Thymus (tissue), 11 donors: ENCODE measurements around the gene MTG2. TPM values are rescaled to one million over a fixed set of nuclear protein-coding genes. Genes with fewer than 3 reads are reported as not detected.

Experiments used
- DNase-seq, 9 donors: peaks; one replicate each; pipeline ENCODE4 v3.0.0-alpha.2; 2013; ENCODE audit warnings: low spot score in 9 of 9, low read depth in 6 of 9, missing footprints in 1 of 9
- H3K27ac ChIP-seq, 2 donors: one replicate each; pipeline ENCODE4 v1.5.1; 2013; ENCODE audit warnings: control low read depth in 1 of 2, low read depth in 1 of 2, low read length in 1 of 2, mild to moderate bottlenecking in 1 of 2, moderate library complexity in 1 of 2
- H3K27me3 ChIP-seq, 2 donors: one replicate each; pipeline ENCODE4 v1.5.1; 2013; ENCODE audit warnings: low read length in 1 of 2; ENCODE audit not compliant: control insufficient read depth in 2 of 2, insufficient read depth in 1 of 2
- H3K36me3 ChIP-seq, 2 donors: one replicate each; pipeline ENCODE4 v1.5.1; 2013; ENCODE audit warnings: low read length in 1 of 2, mild to moderate bottlenecking in 1 of 2, moderate library complexity in 1 of 2; ENCODE audit not compliant: control insufficient read depth in 2 of 2, insufficient read depth in 2 of 2
- H3K4me1 ChIP-seq, 2 donors: one replicate each; pipeline ENCODE4 v1.5.1; 2013; ENCODE audit warnings: low read length in 2 of 2; ENCODE audit not compliant: control insufficient read depth in 2 of 2, insufficient read depth in 2 of 2
- H3K4me3 ChIP-seq, 2 donors: one replicate each; pipeline ENCODE4 v1.5.1; 2013; ENCODE audit warnings: low read length in 2 of 2, control low read depth in 1 of 2, mild to moderate bottlenecking in 1 of 2
- H3K9me3 ChIP-seq, 2 donors: one replicate each; pipeline ENCODE4 v1.5.1; 2013; ENCODE audit warnings: low read length in 1 of 2, mild to moderate bottlenecking in 1 of 2; ENCODE audit not compliant: control insufficient read depth in 2 of 2, insufficient read depth in 1 of 2
- WGBS: extraction: QIAGEN DNeasy Blood & Tissue Kit; methylation state at CpG from one replicate; pipeline ENCODE4 v1.1.7; 2013; 5-methylcytosine and 5-hydroxymethylcytosine counted together
- polyA plus RNA-seq: library from polyadenylated mRNA; stranded (reverse); fragments of 200-250 nt; gene quantifications from one replicate; pipeline ENCODE4 v1.2.3, GENCODE V29; 2013
- total RNA-seq: library from RNA; stranded (reverse); fragments of 120-200 nt; gene quantifications from one replicate; pipeline ENCODE4 v1.2.4, GENCODE V29; 2013
- donor health status: healthy.

MTG2 gene
- total and polyA plus RNA-seq, 2 donors, result 24.8 to 47.2 TPM

DNA sequence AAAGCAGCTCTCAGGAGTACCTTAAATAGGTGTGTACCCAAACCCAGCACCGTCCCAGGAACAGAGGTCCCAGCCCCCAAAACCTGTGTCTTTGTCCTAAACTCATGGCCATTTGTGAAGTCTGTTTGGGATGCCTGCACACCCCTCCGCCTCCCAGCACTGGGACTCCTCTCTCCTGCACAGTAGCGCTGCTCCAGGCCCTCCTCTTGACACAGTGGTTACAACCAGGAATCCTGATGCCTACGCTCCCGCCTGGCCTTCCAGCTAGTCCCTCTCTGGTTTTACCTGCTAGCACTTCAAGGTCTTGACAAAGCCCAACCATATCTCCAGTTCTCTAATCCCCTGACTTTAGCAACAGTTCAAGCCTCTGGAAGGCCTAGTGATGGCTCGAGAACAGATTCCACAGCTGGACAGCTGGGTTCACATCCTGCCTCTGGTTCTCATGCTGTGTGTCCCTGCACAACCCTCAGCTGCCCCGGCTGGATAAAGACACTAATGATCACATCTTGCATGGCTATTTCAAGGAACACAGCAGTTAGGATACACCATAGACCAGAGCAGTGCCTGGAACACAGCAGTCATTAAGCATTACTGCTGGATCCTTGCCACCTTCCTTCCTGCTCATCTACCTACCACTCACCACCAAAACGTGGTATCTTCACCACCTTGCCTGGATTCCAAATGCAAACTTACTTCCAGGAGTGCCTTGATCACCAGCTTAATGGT, 45.2 kb upstream of the MTG2 start:
- Histone ChIP-seq H3K4me1 (peaks cover 11 to 14% of the 10 kb centered on the region in 2 donors), H3K36me3 (peaks cover 75 to 85% of the 10 kb centered on the region in 2 donors), H3K27me3 (no peaks in the 10 kb centered on the region), H3K27ac (no peak overlapping the region), H3K9me3 (no peaks in the 10 kb centered on the region), H3K4me3 (no peak overlapping the region)
- 86% methylated on average over 8 of the region's 8 CpGs for WGBS
- no peak for DNase-seq

DNA sequence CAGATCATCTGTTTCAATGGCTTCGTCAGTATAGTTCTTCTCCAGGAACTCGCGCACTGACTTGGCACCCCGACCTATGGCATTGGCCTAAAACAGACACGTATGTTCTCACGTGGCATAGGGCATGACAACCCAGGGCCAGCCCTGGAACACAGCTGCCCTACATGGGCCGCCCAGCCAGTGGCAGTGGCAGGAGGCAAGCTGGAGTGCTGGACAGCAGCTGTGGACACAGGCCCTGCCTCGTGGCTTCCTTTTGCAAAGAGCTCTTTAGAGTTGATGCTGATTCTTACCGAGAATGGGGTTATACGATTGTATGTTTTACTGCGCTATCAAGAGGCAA, 44.7 kb upstream of the MTG2 start:
- Histone ChIP-seq H3K27me3 (no peaks in the 10 kb centered on the region), H3K4me1 (peaks cover 11 to 14% of the 10 kb centered on the region in 2 donors), H3K27ac (no peak overlapping the region), H3K4me3 (no peak overlapping the region), H3K9me3 (no peaks in the 10 kb centered on the region), H3K36me3 (peaks cover 70 to 79% of the 10 kb centered on the region in 2 donors)
- 98% methylated on average over 11 of the region's 11 CpGs for WGBS
- DNase-seq, result no peak

DNA sequence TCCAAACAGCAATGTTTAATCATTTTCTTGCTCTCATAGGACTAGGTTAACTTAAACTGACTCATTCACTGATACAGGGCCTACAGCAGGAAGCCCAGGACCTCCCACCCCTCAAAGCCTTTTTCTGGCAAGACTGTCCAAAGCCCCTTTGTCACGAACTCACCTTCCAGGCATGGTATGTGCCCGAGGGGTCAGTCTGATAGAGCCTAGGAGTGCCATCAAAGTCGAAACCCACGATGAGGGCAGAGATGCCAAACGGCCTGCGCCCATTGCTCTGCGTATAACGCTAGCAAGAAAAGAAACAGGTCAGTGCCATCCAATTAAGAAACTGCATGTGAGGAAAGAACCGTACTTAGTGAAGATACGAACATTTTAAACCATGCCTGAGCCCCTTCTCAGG, 43.9 kb upstream of the MTG2 start:
- Histone ChIP-seq H3K36me3 (peaks cover 63 to 72% of the 10 kb centered on the region in 2 donors), H3K9me3 (no peaks in the 10 kb centered on the region), H3K4me1 (peaks cover 11 to 14% of the 10 kb centered on the region in 2 donors), H3K27ac (no peak overlapping the region), H3K4me3 (no peak overlapping the region), H3K27me3 (no peaks in the 10 kb centered on the region)
- no peak for DNase-seq
- 97% methylated on average over 10 of the region's 10 CpGs for WGBS

DNA sequence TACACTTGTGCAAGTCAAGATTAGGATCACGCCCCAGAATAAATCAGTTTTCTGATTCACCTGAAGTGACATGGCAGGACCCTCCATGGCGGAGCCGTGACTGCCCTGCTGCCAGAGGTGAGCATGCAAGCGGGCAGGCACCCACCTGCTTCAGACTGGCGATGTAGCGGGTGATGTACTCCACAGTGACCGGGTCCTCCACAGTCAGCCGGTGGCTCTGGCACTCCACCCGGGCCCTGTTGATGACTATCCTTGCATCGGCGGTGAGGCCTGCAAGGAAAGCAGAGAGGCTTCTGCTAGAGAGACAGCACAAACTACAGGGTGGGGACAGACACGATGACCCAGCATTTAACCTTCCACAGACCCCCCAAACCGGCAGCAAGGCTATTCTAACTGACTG, 43.2 kb upstream of the MTG2 start:
- Histone ChIP-seq H3K27ac (no peak overlapping the region), H3K9me3 (no peaks in the 10 kb centered on the region), H3K36me3 (peaks cover 55 to 67% of the 10 kb centered on the region in 2 donors), H3K4me1 (peaks cover 14 to 18% of the 10 kb centered on the region in 2 donors), H3K4me3 (no peak overlapping the region), H3K27me3 (no peaks in the 10 kb centered on the region)
- DNase-seq, result no peak
- 97% methylated on average over 13 of the region's 13 CpGs for WGBS

DNA sequence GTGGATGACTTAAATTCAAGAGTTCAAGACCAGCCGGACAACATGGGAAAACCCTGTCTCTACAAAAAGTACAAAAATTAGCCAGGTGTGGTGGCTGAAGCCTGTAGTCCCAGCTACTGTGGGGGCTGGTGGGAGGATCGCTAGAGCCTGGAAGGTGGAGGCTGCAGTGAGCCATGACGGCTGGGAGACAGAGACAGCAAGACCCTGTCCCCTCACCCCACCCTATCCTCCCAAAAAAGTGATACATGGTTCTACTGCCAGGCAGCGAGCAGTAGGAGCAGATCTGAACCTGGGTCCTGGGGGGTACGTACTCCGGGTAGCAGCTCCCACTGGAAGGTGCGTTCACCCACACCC, 41.8 kb upstream of the MTG2 start:
- peaks cover 42 to 53% of the 10 kb centered on the region in 2 donors for H3K36me3 ChIP-seq

DNA sequence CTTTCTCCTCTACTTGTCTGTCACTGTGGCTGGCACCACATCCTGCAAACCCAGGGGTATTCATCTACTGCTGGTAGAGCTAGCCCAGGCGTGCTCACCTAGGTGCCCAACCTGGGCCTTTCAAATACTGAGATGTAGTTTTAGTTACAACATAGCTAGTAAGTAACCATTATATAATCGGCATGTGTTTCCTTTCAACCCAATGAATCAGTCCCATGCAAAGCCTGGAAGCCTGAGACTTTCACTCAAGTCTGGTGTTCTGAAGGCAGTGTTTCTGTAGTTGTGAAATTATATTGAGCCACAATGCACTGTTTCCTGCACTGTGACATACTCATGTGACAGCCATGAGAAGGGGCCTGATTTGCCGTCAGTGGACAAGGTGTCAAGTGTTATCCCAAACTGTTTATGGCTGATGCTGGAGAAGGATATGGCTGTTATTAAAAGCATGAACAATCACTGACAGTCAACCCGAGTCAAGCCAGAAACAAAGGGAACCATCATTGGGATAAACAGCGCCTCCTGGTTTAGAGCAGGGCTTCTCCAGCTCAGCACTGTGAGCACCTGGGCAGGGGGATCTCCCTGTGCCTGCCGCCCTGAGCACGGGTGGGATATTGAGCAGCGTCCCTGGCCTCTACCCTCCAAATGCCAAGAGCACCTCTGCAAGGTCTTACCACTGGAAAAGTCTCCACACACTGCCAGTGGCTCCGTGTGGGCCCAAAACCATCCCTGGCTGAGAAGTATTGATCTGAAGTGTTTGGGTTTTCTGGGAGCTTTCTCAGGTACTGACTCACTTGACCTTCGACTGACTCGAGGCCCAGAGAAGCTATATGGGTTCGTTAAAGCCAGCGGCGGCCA, 41.2 kb upstream of the MTG2 start:
- WGBS, result 37% methylated on average over 14 of the region's 14 CpGs
- peak in 1 of 9 donors; percentile 41 for DNase-seq
- Histone ChIP-seq H3K9me3 (no peaks in the 10 kb centered on the region), H3K27ac (peak overlapping the region in 1 of 2 donors; percentile 37), H3K27me3 (no peaks in the 10 kb centered on the region), H3K36me3 (peaks cover 36 to 47% of the 10 kb centered on the region in 2 donors), H3K4me1 (peaks cover 18 to 29% of the 10 kb centered on the region in 2 donors), H3K4me3 (peak overlapping the region; percentile 63 to 92)

More for the DNA sequence above, 41.8 kb upstream of the MTG2 start:
- no peaks in the 10 kb centered on the region for H3K27me3 ChIP-seq
- no peaks in the 10 kb centered on the region for H3K9me3 ChIP-seq
- H3K4me1 ChIP-seq, result peaks cover 18 to 29% of the 10 kb centered on the region in 2 donors
- no peak overlapping the region for H3K27ac ChIP-seq
- 93% methylated on average over 7 of the region's 7 CpGs for WGBS
- no peak for DNase-seq
- H3K4me3 ChIP-seq, result peak overlapping the region in 1 of 2 donors; percentile 63

DNA sequence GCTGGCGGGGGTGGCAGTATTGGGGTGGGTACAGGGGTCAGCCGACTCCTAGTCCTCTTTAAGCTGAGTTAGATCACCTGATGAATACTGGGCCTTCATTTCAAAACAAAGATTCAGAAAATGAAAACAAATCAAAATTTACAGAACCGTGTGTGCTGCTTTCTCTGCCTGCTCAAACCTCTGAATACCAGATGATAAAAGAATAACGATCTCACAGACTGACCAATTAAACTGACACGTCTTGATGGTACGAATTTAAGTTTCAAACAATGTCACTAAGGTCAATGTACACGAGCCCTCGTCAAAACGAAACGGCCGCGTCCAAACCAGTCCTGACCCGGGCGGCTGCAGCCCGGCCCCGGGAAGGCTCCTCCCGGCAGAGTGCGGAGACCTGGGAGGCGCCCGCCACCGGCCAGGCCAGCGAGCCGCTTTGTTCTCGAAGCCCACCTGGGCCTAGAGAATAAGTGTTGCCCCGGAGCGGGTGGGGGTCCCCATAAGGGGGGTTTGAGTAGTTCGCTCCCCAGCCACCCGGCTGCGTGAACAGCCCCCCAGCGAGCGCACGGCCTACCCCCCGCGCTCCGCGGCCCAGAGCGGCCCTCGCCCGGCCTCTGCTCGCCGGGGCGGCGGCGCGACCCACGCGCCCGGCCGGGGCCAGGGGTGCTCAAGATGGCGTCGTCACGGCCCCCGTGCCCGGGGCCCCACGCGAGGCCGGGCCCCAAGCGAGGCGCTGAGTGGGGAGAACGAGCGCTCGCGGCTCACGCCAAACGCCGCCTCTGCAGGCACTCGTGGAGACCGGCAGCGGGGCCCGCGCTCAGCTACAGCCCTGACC, 40.4 kb upstream of the MTG2 start:
- peaks cover 30 to 38% of the 10 kb centered on the region in 2 donors for H3K36me3 ChIP-seq
- no peak for DNase-seq
- H3K4me1 ChIP-seq, result peaks cover 18 to 29% of the 10 kb centered on the region in 2 donors
- no peaks in the 10 kb centered on the region for H3K27me3 ChIP-seq
- WGBS, result 2% methylated on average over 71 of the region's 71 CpGs
- H3K9me3 ChIP-seq, result no peaks in the 10 kb centered on the region
- H3K27ac ChIP-seq, result peak overlapping the region; percentile 37 to 99
- H3K4me3 ChIP-seq, result peak overlapping the region; percentile 63 to 92

DNA sequence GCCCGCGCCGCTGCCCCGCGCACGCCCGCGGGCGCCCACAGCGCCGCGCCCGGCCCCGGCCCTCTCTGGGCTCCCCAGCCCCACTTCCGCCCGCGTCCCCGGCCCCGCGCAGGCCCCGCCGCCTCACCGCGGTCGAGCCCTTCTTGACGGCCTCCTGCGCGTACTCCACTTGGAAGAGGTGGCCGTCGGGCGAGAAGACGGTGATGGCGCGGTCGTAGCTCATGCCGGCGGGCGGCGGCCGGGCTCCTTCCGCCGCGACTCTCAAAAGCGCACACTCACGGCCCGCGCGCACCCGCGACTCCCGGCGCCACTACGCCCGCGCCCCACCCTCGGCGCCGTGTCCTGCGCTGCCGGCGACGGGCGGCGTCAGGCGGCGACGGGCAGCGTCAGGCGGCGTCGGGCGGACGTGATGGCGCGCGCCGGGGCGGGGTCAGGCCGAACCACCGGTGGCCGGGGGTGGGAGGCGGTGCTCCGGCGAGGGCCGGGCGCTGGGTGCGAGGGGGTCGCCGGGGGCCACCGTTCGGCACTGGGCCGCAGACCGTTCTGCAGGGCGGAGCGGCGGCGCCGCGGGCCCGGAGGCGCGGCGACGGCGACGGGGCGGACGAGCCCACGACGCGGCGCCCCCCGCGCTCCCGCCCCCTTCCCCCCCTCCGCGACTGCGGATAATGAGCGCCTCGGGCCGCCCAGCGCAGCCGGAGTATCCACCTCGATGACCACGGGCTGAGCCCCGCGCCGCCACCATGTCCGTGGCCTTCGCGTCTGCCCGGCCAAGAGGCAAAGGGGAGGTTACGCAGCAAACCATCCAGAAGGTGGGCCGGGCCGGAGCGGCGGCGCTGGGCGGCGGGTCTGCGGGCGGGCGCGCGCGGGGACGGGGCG, 39.5 kb upstream of the MTG2 start, which contains the start of the genes PSMA7 and SS18L1:
Gene PSMA7 (minus strand): TSS at position 314 of the 876 bp plus-strand sequence. CDS start 91 bp downstream, at position 223.
Gene SS18L1 (plus strand): TSS at position 689 of the 876 bp plus-strand sequence. CDS start 52 bp downstream, at position 741.
- peaks cover 18 to 29% of the 10 kb centered on the region in 2 donors for H3K4me1 ChIP-seq
- H3K9me3 ChIP-seq, result no peaks in the 10 kb centered on the region
- H3K36me3 ChIP-seq, result peaks cover 22 to 30% of the 10 kb centered on the region in 2 donors
- peak in 7 of 9 donors; percentile 60 to 94 (median 83) for DNase-seq
- H3K27me3 ChIP-seq, result no peaks in the 10 kb centered on the region
- peak within 1 kb of the TSS; percentile 77 to 99 for H3K27ac ChIP-seq
- WGBS, result under 1% methylated on average over 148 of the region's 148 CpGs
- H3K4me3 ChIP-seq, result peak within 1 kb of the TSS; percentile 64 to 92
